HepG2 (cell line): ENCODE measurements around the gene SYNGR2. TPM values are rescaled to one million over a fixed set of nuclear protein-coding genes. Genes with fewer than 3 reads are reported as not detected.

ENCODE experiments used
- ATRX ChIP-seq: sonication (generic); formaldehyde crosslinking; IDR thresholded peaks from 2 replicates; pipeline ENCODE4 v1.4.0; 2020; ENCODE audit warnings: missing genetic modification reagents, borderline replicate concordance
- BATF2 ChIP-seq: sonication (generic); formaldehyde crosslinking; IDR thresholded peaks from 2 replicates; pipeline ENCODE4 v1.8.0; 2022; ENCODE audit warnings: mild to moderate bottlenecking, missing genetic modification reagents, moderate library complexity
- ETV6 ChIP-seq: sonication (generic); formaldehyde crosslinking; conservative IDR thresholded peaks from 2 replicates; pipeline ENCODE4 v1.4.0; 2020; ENCODE audit warnings: missing genetic modification reagents
- HIVEP1 ChIP-seq: sonication (generic); formaldehyde crosslinking; IDR thresholded peaks from 2 replicates; pipeline ENCODE4 v1.4.0; 2020; ENCODE audit warnings: mild to moderate bottlenecking, missing genetic modification reagents
- KDM6A ChIP-seq: IDR thresholded peaks from 2 replicates; pipeline ENCODE4 v1.6.1; 2016; ENCODE audit warnings: low read depth
- MED8 ChIP-seq: sonication (generic); formaldehyde crosslinking; IDR thresholded peaks from 2 replicates; pipeline ENCODE4 v1.8.1; 2023; ENCODE audit warnings: mild to moderate bottlenecking, missing genetic modification reagents; ENCODE audit not compliant: insufficient replicate concordance
- MIXL1 ChIP-seq: IDR thresholded peaks from 2 replicates; pipeline ENCODE4 v1.6.1; 2016
- PCBP1 ChIP-seq: fragments of 200-400 bp; formaldehyde crosslinking; IDR thresholded peaks from 2 replicates; pipeline ENCODE4 v1.6.1; 2017; ENCODE audit warnings: mild to moderate bottlenecking, low read depth, low read length, borderline replicate concordance
- POLR2A ChIP-seq, 2 experiments: IDR thresholded peaks; 2 replicates each; pipeline ENCODE4 v1.6.1; 2011; ENCODE audit warnings: low read depth in 2 of 2, low read length in 2 of 2, mild to moderate bottlenecking in 1 of 2, moderate library complexity in 1 of 2; ENCODE audit not compliant: insufficient read depth in 1 of 2
- TFE3 ChIP-seq: IDR thresholded peaks from 2 replicates; pipeline ENCODE4 v1.6.1; 2016
- TSC22D2 ChIP-seq: sonication (generic); formaldehyde crosslinking; IDR thresholded peaks from 2 replicates; pipeline ENCODE4 v1.5.1; 2020; ENCODE audit warnings: missing genetic modification reagents, mild to moderate bottlenecking, borderline replicate concordance
- ZBTB14 ChIP-seq: sonication (generic); formaldehyde crosslinking; IDR thresholded peaks from 2 replicates; pipeline ENCODE4 v1.4.0; 2020; ENCODE audit warnings: missing genetic modification reagents
- ZBTB4 ChIP-seq: sonication (generic); formaldehyde crosslinking; IDR thresholded peaks from 2 replicates; pipeline ENCODE4 v1.4.0; 2020; ENCODE audit warnings: missing genetic modification reagents, mild to moderate bottlenecking, borderline replicate concordance
- ZBTB7A ChIP-seq: sonication (generic); formaldehyde crosslinking; IDR thresholded peaks from 2 replicates; pipeline ENCODE4 v1.8.0; 2022; ENCODE audit warnings: mild to moderate bottlenecking, missing genetic modification reagents
- ZEB1 ChIP-seq: IDR thresholded peaks from 2 replicates; pipeline ENCODE4 v1.6.1; 2012; ENCODE audit warnings: mild to moderate bottlenecking, low read depth, inconsistent platforms; ENCODE audit not compliant: insufficient replicate concordance
- ZNF225 ChIP-seq: sonication (generic); formaldehyde crosslinking; IDR thresholded peaks from 2 replicates; pipeline ENCODE4 v1.4.0; 2020; ENCODE audit warnings: mild to moderate bottlenecking, missing genetic modification reagents
- ZNF276 ChIP-seq: sonication (generic); formaldehyde crosslinking; IDR thresholded peaks from 2 replicates; pipeline ENCODE4 v1.4.0; 2020; ENCODE audit warnings: mild to moderate bottlenecking, low read depth, missing genetic modification reagents
- ZNF598 ChIP-seq: sonication (generic); formaldehyde crosslinking; IDR thresholded peaks from 2 replicates; pipeline ENCODE4 v1.5.1; 2020; ENCODE audit warnings: mild to moderate bottlenecking, missing genetic modification reagents, borderline replicate concordance
- ZNF768 ChIP-seq: sonication (generic); formaldehyde crosslinking; IDR thresholded peaks from 2 replicates; pipeline ENCODE4 v1.4.0; 2020; ENCODE audit warnings: missing genetic modification reagents
- polyA plus RNA-seq, 8 experiments: library from polyadenylated mRNA; depleted of rRNA in 3 of 8; stranded (reverse) in 7 of 8; unstranded in 1 of 8; fragments of >200 nt; fragmentation: Illumina TruSeq in 4 of 8; extraction: Trizol in 4 of 8; gene quantifications; 2 replicates each; pipeline versions ENCODE4 v1.2.1 to v1.2.3, GENCODE V29; 2011 to 2016; ENCODE audit warnings: low read depth in 4 of 8, missing spikeins in 1 of 8, mixed read lengths in 1 of 8; ENCODE audit not compliant: insufficient read depth in 1 of 8
- total RNA-seq, 5 experiments: library from RNA; depleted of rRNA; stranded (reverse); fragments of >200 nt; fragmentation: Illumina TruSeq; extraction: Trizol; gene quantifications; 2 replicates each; pipeline ENCODE4 v1.2.3, GENCODE V29; 2016; ENCODE audit warnings: low read depth in 1 of 5

Gene SYNGR2
- total and polyA plus RNA-seq, 2 of the 13 experiments (the other 11 are each of a cell fraction or from before 2014, with no cell fraction given), result 46.7 to 170 TPM

GRCh38 chr17:78133971-78134898 is 34.1 kb upstream of the SYNGR2 start (continued):
- TF ChIP-seq ZBTB4, result peak; percentile 37; the same call in 1 of the 2 replicates
- TF ChIP-seq ATRX (CRISPR knock-in tag), result 0 out of 2 replicates have a peak, but pooled peaks have one; percentile 60
- no peak for TF ChIP-seq MED8 (CRISPR knock-in tag)
- no peak for TF ChIP-seq TSC22D2 (CRISPR knock-in tag)
- no peak for TF ChIP-seq MIXL1
- peak; percentile 43 for TF ChIP-seq ZEB1
- TF ChIP-seq ZNF276 (CRISPR knock-in tag), result no peak
- no peak for TF ChIP-seq BATF2 (CRISPR knock-in tag)
- TF ChIP-seq KDM6A (CRISPR knock-in tag), result no peak
- TF ChIP-seq ETV6 (CRISPR knock-in tag), result no peak
- no peak for TF ChIP-seq ZBTB14 (CRISPR knock-in tag)
- 0 out of 2 replicates have a peak, but pooled peaks have one; percentile 72 for TF ChIP-seq PCBP1
- TF ChIP-seq ZNF598 (CRISPR knock-in tag), result no peak
- TF ChIP-seq ZNF768 (CRISPR knock-in tag), result peak; percentile 16; the same call in 1 of the 2 replicates
- peak; percentile 23; the same call in 1 of the 2 replicates for TF ChIP-seq HIVEP1 (CRISPR knock-in tag)
- peak; percentile 24; the same call in 1 of the 2 replicates for TF ChIP-seq ZNF225 (CRISPR knock-in tag)
- no peak for TF ChIP-seq TFE3 (CRISPR knock-in tag)
- no peak for TF ChIP-seq POLR2A (IDR thresholded peaks at IDR 0.05; ENCODE audit: insufficient read depth in 1 of 2, low read depth in 2 of 2, low read length in 2 of 2)
- no peak; the same call in 1 of the 2 replicates for TF ChIP-seq ZBTB7A (CRISPR knock-in tag)
